RKO (cell line): ENCODE results near the gene ZBTB7A.
A peak's percentile ranks its signal among the peaks of the same experiment; 100 is the strongest.

Experiments used
- DNase-seq: peaks from one replicate; pipeline ENCODE4 v3.0.0-alpha.2; 2016; ENCODE audit warnings: low spot score

Gene ZBTB7A

DNA sequence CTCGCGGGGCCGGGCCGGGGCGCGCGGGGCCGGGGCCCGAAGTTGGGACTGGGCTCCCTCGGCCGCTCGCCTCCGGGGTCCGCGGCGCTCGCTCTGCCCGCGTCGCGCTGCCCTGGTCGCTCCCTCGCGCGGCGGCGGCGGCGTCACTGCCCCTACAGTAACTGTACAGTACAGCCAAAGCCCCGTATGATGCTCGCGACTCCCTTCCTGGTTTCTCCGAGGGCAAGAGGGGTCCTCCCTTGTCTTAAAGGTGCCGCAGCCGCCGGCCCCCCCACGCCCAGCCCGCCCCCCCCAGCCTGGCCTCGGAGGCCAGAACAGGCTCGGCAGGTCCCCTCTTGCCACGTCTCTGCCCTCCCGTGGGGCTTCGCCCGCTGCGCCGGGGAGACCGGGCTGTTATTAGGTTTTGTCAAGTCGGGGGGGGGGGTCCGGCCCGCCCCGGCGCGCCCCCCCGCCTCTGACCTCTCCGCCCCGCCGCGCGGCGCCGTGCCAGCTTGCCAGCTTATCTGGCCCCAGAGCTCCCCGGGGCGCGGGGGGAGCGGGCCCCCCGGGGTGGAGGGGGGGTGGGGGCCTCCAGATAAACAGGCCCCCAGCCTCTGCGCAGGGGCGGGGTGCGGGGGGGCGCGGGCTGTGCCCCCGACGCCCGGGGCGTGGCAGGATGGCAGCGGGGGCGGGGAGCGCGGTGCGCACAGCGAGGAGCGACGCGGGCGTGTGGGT lies at the start of gene ZBTB7A:
ZBTB7A (minus strand) TSS at position 218 of the 714 bp plus-strand sequence. CDS start 11,667 bp downstream, outside the sequence.
- peak; percentile 90 for DNase-seq

DNA sequence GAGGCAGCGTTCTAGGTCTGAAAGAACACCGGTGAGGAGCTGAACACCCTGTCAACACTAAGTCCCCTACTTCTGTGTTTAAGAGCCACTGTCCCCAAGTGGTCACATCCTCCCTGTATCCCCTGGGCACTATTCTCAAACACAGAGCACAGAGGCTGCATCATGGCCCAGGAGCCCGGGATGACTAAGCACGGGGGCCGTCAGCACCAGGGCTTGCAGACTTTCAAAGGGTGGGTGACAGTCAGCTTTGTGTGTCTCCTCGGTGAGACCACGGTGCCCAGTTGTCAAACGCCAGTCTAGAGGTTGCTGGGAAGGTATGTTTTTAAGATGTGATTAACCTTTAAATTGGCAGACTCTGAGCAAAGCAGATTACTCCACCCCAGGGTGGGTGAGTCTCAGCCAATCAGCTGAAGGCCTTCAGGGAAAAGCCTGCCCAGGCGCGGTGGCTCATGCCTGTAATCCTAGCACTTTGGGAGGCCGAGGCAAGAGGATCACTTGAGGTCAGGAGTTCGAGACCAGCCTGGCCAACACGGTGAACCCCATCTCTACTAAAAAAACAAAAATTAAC lies 49.2 kb upstream of the ZBTB7A start:
- no peak for DNase-seq

GRCh38 chr19:4115050-4115817 lies 48.5 kb upstream of the ZBTB7A start:
- no peak for DNase-seq

- DNase-seq = no peak
Observed at GRCh38 chr19:4114181-4114580, 47.5 kb upstream of the ZBTB7A start.

- no peak for DNase-seq
Observed at GRCh38 chr19:4113398-4114088, 46.8 kb upstream of the ZBTB7A start.

DNA sequence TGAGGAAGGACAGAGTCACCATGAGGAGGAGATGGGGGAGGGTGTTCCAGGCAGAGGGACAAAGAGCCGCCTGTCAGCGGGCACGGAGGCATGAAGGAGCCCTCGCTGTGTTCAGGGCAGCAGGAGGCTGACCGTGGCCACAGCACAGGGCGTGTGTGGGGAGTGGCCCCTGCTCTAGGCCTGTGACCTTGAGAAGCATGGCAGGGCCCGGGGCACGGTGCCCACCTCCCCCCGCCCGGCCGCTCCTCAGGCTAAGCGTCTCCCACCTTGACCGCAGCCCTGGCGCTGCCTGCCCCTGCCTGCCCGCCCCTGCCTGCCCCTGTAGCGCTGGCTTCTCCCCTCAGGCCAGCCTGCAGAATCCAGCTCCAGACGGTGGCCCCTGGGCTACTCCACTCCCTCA lies 45.7 kb upstream of the ZBTB7A start:
- no peak for DNase-seq

DNA sequence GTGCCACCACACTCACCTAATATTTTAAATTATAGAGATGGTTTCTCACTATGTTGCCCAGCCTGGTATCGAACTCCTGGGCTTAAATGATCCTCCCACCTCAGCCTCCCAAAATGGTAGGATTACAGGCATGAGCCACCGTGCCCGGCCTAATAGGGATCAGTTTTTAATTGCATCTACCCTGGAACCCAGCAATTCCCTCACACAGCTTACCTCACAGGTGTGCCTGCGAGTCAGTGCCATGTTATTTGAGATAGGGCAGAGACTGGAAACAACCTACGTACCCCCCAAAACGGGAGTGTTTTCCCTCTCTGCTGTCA lies 42.9 kb upstream of the ZBTB7A start:
- DNase-seq = no peak

DNA sequence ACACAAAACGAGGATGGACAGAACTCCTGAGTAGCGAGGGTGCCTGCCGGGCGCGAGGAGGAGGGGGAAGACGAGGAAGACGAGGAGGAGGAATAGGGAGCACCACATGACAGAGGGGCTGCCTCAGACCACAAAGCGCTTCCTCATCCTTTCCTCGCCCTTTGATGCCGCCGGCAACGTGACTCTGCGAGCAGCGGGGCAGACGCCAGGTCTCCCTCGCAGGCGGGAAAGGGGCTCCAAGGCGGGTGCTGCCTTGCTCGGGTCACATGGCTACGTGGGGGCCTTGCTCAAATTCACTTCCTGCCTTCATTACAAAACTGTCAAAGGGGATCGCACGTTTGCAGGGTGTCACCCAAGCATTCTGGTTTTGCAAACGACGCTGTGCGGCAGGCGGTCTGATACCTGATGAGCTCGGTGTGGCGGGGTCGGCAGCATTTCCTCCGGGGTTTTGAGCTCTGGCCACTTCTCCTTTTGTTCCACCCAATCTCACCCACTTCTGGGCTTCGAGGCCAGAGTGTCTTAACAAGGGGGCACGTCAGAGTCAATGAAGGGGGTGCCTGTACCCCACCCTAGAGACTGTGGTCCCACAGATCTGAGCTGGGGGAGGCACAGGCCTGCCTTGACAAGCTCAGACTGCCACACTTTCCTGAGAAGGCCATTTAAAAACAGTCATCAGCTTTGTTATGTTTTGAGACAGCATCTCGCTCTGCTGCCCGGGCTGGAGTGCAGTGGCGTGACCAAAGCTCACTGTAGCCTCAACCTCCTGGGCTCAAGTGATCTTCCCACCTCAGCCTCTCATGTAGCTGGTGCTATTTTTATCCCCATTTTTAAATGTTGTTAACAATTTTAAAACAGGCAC lies 42.3 kb upstream of the ZBTB7A start:
- DNase-seq = no peak

- no peak for DNase-seq
Observed at GRCh38 chr19:4103080-4103433, 36.4 kb upstream of the ZBTB7A start.

DNA sequence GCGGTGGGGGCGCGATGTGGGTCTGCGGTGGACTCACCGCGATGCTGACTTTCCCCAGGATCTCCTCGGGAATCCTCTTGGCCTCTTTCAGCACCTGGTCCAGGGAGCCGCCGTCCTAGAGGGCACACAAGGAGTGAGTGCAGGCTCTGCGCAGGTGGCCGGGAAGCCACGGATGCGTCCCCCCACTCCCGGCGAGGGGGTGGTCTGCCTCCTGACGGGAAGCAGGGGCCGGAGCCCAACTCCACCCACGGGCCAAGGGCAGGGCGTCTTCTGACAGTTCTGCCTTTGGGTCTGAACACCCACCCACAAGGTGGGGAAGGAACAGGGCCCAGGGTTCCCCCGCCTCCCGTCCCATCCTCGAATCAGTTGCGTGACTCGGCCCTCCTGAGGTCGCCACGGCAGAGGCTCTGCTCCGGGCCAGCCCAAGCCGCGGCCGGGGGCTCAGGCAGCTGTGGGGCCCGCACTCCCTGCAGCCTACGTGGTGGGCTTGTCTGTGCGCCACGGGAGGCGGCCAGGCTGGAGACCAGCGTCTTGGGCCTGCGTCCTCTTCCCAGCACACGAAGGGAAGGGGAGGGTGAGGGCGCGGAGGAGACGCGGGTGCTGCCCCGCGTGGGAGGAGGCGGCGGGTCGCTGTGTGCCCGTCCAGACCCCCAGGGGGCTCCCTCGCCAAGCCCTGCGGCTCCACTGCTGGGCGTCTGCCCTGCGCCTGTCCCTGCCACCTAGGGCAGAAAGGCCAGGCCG lies 35.8 kb upstream of the ZBTB7A start:
- DNase-seq = no peak

- no peak for DNase-seq
Observed at GRCh38 chr19:4101496-4101770, 34.7 kb upstream of the ZBTB7A start.

- no peak for DNase-seq
Observed at GRCh38 chr19:4100647-4101495, 34.2 kb upstream of the ZBTB7A start.

- DNase-seq = no peak
Observed at GRCh38 chr19:4099041-4099764, 32.5 kb upstream of the ZBTB7A start.

DNA sequence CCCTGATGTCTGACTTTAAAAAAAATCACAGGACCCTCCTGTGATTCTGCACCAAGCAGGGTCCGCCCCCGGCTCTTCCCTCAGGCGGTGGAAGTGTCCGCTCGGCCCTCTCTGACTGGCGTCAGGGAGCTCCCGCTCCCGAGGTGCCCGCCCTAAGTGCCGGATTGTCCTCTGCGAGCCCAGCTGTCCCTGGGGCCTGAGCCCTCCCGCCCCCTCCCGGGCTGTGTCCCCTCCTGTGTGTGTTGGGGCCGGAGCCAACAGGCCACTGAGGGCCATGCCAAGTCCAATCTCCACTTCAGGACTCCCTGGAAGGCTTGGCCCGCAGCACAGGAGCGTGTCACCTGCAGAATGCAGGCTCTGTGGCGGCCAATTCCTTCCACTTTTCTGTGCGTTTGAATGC lies 31.8 kb upstream of the ZBTB7A start:
- DNase-seq = no peak

DNA sequence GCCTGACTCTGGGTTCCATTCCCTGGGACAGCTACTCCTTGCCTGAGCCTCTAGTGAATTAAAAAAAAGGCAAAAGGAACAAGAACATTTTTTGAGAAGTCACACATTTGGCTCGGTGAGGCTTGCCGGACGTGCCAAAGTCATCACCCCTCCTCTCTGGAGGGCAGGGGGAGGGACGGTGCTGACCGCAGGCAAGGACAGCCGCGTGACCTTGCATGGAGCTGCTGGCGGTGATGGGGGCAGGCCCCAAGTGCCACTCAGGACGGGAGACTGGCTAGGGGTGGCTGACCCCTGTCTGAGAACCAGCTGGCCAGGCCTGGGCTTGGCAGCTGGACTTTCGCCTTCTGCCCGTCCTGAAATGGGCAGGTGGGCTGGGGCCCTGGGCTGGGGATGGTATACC lies 30.8 kb upstream of the ZBTB7A start:
- DNase-seq = no peak

- DNase-seq = no peak
Observed at GRCh38 chr19:4096049-4096892, 29.6 kb upstream of the ZBTB7A start.

DNA sequence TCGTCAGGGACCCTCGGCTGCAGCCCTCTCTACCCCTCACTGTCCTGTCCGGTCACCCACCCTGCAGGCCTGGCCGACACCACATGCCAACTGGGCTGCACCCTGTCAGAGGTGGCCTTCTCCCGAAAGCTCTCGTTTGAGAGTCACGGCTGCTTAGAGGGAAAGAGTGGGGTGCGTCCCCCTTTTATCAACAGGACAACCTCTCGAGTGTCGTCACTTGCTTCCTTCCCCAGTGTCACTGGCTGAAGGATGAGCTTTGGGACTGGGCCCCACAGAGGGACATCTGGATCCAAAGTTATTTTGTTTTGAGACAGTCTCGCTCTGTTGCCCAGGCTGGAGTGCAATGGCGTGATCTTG lies 28.8 kb upstream of the ZBTB7A start:
- DNase-seq = no peak

- DNase-seq = no peak
Observed at GRCh38 chr19:4094761-4095487, 28.2 kb upstream of the ZBTB7A start.
